GM06990 (cell line): ENCODE data around the gene TENM4.
A peak's percentile ranks its signal among the peaks of the same experiment; 100 is the strongest.

Source experiments
- DNase-seq: peaks from one replicate; pipeline ENCODE4 v3.0.0-alpha.2; 2011; ENCODE audit not compliant: insufficient read length; ENCODE audit errors: extremely low read depth
- H3K27me3 ChIP-seq: replicated peaks from 2 replicates; pipeline ENCODE4 v1.6.0; 2011; ENCODE audit warnings: low read length; ENCODE audit not compliant: control insufficient read depth, insufficient read depth
- H3K36me3 ChIP-seq: 2 replicates; pipeline ENCODE4 v1.5.1; 2011; ENCODE audit warnings: low read length; ENCODE audit not compliant: control insufficient read depth, insufficient read depth
- H3K4me3 ChIP-seq: replicated peaks from 2 replicates; pipeline ENCODE4 v1.5.1; 2011; ENCODE audit warnings: low read depth, mild to moderate bottlenecking, control low read depth, low read length
- CTCF ChIP-seq: IDR thresholded peaks from 2 replicates; pipeline ENCODE4 v1.5.1; 2011; ENCODE audit warnings: low read length, control low read depth, mild to moderate bottlenecking, inconsistent platforms; ENCODE audit not compliant: insufficient read depth, poor library complexity, severe bottlenecking

Gene TENM4

GRCh38 chr11:79484872-79485271 is 44.0 kb upstream of the TENM4 start:
- H3K4me3 ChIP-seq: no peak overlapping the region
- no peaks in the 10 kb centered on the region for H3K27me3 ChIP-seq
- H3K36me3 ChIP-seq: no peaks in the 10 kb centered on the region
- no peak for DNase-seq
- no peak for TF ChIP-seq CTCF

GRCh38 chr11:79482800-79483199 is 42.0 kb upstream of the TENM4 start:
- H3K36me3 ChIP-seq: no peaks in the 10 kb centered on the region
- DNase-seq: peak; percentile 67
- no peak for TF ChIP-seq CTCF
- H3K4me3 ChIP-seq: no peak overlapping the region
- no peaks in the 10 kb centered on the region for H3K27me3 ChIP-seq

- Histone ChIP-seq H3K4me3 (no peak overlapping the region), H3K36me3 (no peaks in the 10 kb centered on the region), H3K27me3 (no peaks in the 10 kb centered on the region)
- DNase-seq: peak; percentile 45
- no peak for TF ChIP-seq CTCF
Measured at GRCh38 chr11:79481795-79482194, 41.0 kb upstream of the TENM4 start.

- H3K4me3 ChIP-seq: no peak overlapping the region
- DNase-seq: no peak
- no peak for TF ChIP-seq CTCF
Measured at GRCh38 chr11:79480864-79481263, 40.0 kb upstream of the TENM4 start.

GRCh38 chr11:79472819-79473529 is 32.1 kb upstream of the TENM4 start:
- no peak for TF ChIP-seq CTCF
- Histone ChIP-seq H3K36me3 (no peaks in the 10 kb centered on the region), H3K27me3 (no peaks in the 10 kb centered on the region; the same call in 1 of the 2 replicates), H3K4me3 (no peak overlapping the region)
- DNase-seq: no peak

More at GRCh38 chr11:79480864-79481263, 40.0 kb upstream of the TENM4 start:
- Histone ChIP-seq H3K27me3 (no peaks in the 10 kb centered on the region), H3K36me3 (no peaks in the 10 kb centered on the region)
